Breast epithelium (tissue), 4 donors: ENCODE measurements around the gene PLXNA4. TPM values are rescaled to one million over a fixed set of nuclear protein-coding genes. Genes with fewer than 3 reads are reported as not detected.

Experiments
- DNase-seq, 2 donors: peaks; one replicate each; pipeline ENCODE4 v3.0.0-alpha.2; 2019; ENCODE audit warnings: low spot score in 2 of 2
- H3K27ac ChIP-seq, 2 donors: fragments of 200-600 bp; sonication (generic) in 1 of 2; one replicate each; pipeline ENCODE4 v1.5.1; 2016 to 2019; ENCODE audit warnings: mild to moderate bottlenecking in 1 of 2
- H3K27me3 ChIP-seq, 2 donors: fragments of 200-600 bp; sonication (generic) in 1 of 2; one replicate each; pipeline versions ENCODE4 v1.5.1 to v1.6.0; 2017 to 2019; ENCODE audit warnings: control low read depth in 1 of 2, mild to moderate bottlenecking in 1 of 2
- H3K36me3 ChIP-seq: fragments of 200-600 bp; one replicate; pipeline ENCODE4 v1.5.1; 2019
- H3K4me1 ChIP-seq, 2 donors: fragments of 200-600 bp; sonication (generic); one replicate each; pipeline ENCODE4 v1.5.1; 2016 to 2019; ENCODE audit warnings: control low read depth in 1 of 2
- H3K4me3 ChIP-seq, 3 donors: fragments of 200-600 bp; sonication (generic); 1 replicate in 2 of 3; 2 replicates in 1 of 3; pipeline ENCODE4 v1.5.1; 2016 to 2019; ENCODE audit warnings: mild to moderate bottlenecking in 3 of 3, moderate library complexity in 2 of 3
- H3K9me3 ChIP-seq, 2 donors: fragments of 200-600 bp; sonication (generic) in 1 of 2; one replicate each; pipeline ENCODE4 v1.5.1; 2016 to 2019; ENCODE audit warnings: control low read depth in 1 of 2
- CTCF ChIP-seq, 3 donors: fragments of 450-650 bp; IDR thresholded peaks; one replicate each; pipeline ENCODE4 v1.5.1; 2016 to 2017; ENCODE audit warnings: antibody characterized with exemption in 3 of 3, mild to moderate bottlenecking in 3 of 3, moderate library complexity in 3 of 3
- POLR2A ChIP-seq: fragments of 450-650 bp; IDR thresholded peaks from one replicate; pipeline ENCODE4 v1.6.1; 2016; ENCODE audit warnings: antibody characterized with exemption, mild to moderate bottlenecking, moderate library complexity
- POLR2AphosphoS5 ChIP-seq, 3 donors: sonication (generic); formaldehyde crosslinking; IDR thresholded peaks; one replicate each; pipeline ENCODE4 v1.6.1; 2017; ENCODE audit warnings: antibody characterized with exemption in 3 of 3
- intact Hi-C: fragments of 100-400 bp; cut with DNase I; formaldehyde crosslinking; loops from one replicate; pipeline ENCODE4 v1.15.1; 2023; ENCODE audit warnings: low total_unique reads
- total RNA-seq, 3 donors: library from RNA; depleted of rRNA; stranded (reverse); fragments of >200 nt; gene quantifications; one replicate each; pipeline ENCODE4 v1.1.0, GENCODE V29; 2016

PLXNA4 gene
- total RNA-seq, 3 donors from 2014 or later, result 7.2 to 32.5 (median 26.2) TPM

GRCh38 chr7:132202541-132202940 lies 373.7 kb downstream of the PLXNA4 start:
- Histone ChIP-seq H3K27ac (no peak overlapping the region), H3K4me1 (no peaks in the 10 kb centered on the region), H3K27me3 (no peaks in the 10 kb centered on the region), H3K9me3 (no peaks in the 10 kb centered on the region), H3K4me3 (no peak overlapping the region), H3K36me3 (no peaks in the 10 kb centered on the region)
- TF ChIP-seq POLR2AphosphoS5 (IDR thresholded peaks at IDR 0.05) (no peak), POLR2A (no peak), CTCF (IDR thresholded peaks at IDR 0.05) (no peak)
- DNase-seq, result no peak
- intact Hi-C loops, result no loop called here

- Histone ChIP-seq H3K27ac (no peak overlapping the region), H3K4me1 (no peaks in the 10 kb centered on the region), H3K4me3 (no peak overlapping the region), H3K27me3 (no peaks in the 10 kb centered on the region), H3K36me3 (no peaks in the 10 kb centered on the region), H3K9me3 (no peaks in the 10 kb centered on the region)
- DNase-seq, result no peak
- intact Hi-C loops, result no loop called here
- TF ChIP-seq POLR2AphosphoS5 (IDR thresholded peaks at IDR 0.05) (no peak), CTCF (IDR thresholded peaks at IDR 0.05) (no peak), POLR2A (no peak)
Measured at GRCh38 chr7:132200141-132200540, 376.1 kb downstream of the PLXNA4 start.

DNA sequence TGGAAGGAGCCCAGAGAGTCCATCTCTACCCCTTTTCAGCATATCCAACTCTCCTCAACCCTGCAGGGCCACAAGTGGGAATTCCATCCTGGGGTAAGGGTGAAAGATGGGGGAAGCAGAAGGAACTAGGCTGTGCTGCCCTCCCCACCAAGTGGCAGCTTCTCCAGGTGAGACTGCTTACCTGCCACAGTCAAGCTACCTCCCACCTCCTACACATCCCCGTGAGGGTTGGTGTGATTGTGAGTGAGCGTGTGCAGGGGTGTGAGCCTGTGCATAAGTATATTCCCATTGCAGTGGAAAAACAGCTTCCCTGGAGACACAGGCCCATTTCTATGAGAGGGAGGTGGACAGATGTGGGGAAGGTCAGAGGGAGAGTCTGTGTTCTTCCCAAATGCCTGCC lies 376.6 kb downstream of the PLXNA4 start:
- TF ChIP-seq POLR2A (no peak), CTCF (IDR thresholded peaks at IDR 0.05) (no peak), POLR2AphosphoS5 (IDR thresholded peaks at IDR 0.05) (no peak)
- DNase-seq, result no peak
- no peaks in the 10 kb centered on the region for H3K36me3 ChIP-seq
- intact Hi-C loops, result no loop called here
- H3K27ac ChIP-seq, result no peak overlapping the region
- no peaks in the 10 kb centered on the region for H3K4me1 ChIP-seq
- no peaks in the 10 kb centered on the region for H3K27me3 ChIP-seq
- no peak overlapping the region for H3K4me3 ChIP-seq
- no peaks in the 10 kb centered on the region for H3K9me3 ChIP-seq

- Histone ChIP-seq H3K4me1 (no peaks in the 10 kb centered on the region), H3K36me3 (no peaks in the 10 kb centered on the region), H3K4me3 (no peak overlapping the region), H3K27me3 (no peaks in the 10 kb centered on the region), H3K27ac (no peak overlapping the region), H3K9me3 (no peaks in the 10 kb centered on the region)
- DNase-seq, result no peak
- TF ChIP-seq POLR2A (no peak), CTCF (IDR thresholded peaks at IDR 0.05) (no peak), POLR2AphosphoS5 (IDR thresholded peaks at IDR 0.05) (no peak)
- intact Hi-C loops, result no loop called here
Measured at GRCh38 chr7:132197772-132198171, 378.5 kb downstream of the PLXNA4 start.

DNA sequence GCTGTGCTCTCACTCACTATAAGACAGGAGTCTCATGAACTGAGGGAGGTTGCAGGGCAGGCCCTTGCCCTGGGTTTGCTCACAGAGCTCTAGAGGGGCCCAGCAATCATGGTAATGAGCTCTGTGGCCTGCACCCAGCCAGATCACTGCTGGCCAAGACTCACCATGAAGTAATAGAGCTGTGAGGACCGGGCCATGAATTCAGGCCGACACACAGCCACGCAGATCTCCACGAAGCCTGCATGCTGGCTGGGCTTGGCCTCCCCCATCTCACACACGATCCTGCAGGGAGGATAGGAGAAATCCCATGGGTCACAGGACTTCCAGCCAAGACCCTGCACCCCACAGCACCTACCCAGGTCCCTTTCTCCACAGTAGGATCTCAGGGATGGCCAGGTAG lies 382.4 kb downstream of the PLXNA4 start:
- no peak overlapping the region for H3K27ac ChIP-seq
- no peak for DNase-seq
- no peak for TF ChIP-seq POLR2A
- TF ChIP-seq CTCF (IDR thresholded peaks at IDR 0.05), result no peak
- TF ChIP-seq POLR2AphosphoS5 (IDR thresholded peaks at IDR 0.05), result no peak
- intact Hi-C loops, result no loop called here
- H3K4me3 ChIP-seq, result no peak overlapping the region
- H3K9me3 ChIP-seq, result no peaks in the 10 kb centered on the region
- no peaks in the 10 kb centered on the region for H3K36me3 ChIP-seq
- H3K4me1 ChIP-seq, result no peaks in the 10 kb centered on the region
- no peaks in the 10 kb centered on the region for H3K27me3 ChIP-seq
